HL-60/S4 treated with retinoic acid at 250 ng/mL for 4 days and 3 days (cell line): ENCODE data around the gene IL1RN.

ENCODE experiments used
- in situ Hi-C: fragments of 300-500 bp; cut with MboI; formaldehyde crosslinking; loops from 2 replicates; pipeline ENCODE4 v1.7.0; 2022; ENCODE audit warnings: low sequenced_read_pairs

The IL1RN gene

GRCh38 chr2:113127646-113128570 lies 510 bp downstream of the IL1RN start:
- in situ Hi-C loops: no loop called here

- in situ Hi-C loops: loop anchor here (10.0 kb wide), 1 partner anchor 255 kb away; no protein-coding TSS in a partner anchor
Observed at GRCh38 chr2:113129519-113130078, 2.2 kb downstream of the IL1RN start.

DNA sequence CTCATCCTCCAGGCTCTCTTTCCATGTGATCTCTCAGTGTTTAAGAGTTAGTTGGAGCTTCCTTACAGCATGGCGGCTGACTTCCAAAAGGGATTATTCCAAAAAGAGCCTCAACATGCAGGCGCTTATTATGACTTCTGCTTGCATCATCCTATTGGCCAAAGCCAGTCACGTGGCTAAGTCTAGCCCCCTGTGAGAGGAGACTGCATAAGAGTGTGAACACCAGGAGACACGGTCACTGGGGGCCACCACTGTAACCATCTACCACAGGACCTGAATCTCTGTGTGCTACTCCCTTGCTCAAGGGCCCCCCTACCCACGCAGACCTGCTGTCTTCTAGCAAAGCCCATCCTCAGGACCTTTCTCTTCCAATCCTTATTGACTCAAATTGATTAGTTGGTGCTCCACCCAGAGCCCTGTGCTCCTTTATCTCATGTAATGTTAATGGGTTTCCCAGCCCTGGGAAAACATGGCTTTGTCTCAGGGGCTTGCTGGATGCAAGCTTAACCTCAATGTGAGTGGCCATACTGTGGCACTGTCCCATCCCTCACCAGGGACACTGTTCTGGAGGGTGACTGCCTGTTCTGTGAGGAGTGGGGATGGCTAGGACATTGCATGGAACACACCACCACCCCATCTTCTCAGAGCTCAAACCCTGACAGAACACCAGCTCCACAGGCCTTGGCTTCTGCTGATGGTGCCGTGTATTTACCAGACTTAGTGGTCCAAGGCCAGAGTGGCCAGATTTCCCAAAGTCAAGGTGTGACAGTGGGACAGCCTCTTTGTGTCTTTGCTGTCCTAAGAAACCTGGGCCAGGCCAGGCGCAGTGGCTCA lies 4.2 kb downstream of the IL1RN start:
- in situ Hi-C loops: loop anchor here (10.0 kb wide), 1 partner anchor 253 kb away; no protein-coding TSS in a partner anchor

DNA sequence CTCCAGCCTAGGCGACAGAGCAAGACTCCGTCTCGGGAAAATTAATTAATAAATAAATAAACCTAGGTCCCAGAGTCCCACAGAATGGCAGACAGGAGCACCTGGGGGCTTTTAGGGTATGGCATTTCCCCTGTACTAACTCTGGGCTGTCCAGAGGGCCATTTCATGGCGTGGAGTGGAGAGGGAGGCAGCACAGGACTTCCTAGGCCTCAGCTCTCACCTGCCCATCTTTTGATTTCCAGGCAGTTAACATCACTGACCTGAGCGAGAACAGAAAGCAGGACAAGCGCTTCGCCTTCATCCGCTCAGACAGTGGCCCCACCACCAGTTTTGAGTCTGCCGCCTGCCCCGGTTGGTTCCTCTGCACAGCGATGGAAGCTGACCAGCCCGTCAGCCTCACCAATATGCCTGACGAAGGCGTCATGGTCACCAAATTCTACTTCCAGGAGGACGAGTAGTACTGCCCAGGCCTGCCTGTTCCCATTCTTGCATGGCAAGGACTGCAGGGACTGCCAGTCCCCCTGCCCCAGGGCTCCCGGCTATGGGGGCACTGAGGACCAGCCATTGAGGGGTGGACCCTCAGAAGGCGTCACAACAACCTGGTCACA lies 5.1 kb downstream of the IL1RN start:
- in situ Hi-C loops: loop anchor here (10.0 kb wide), 1 partner anchor 252 kb away; no protein-coding TSS in a partner anchor

- in situ Hi-C loops: loop anchor here (10.0 kb wide), 1 partner anchor 251 kb away; no protein-coding TSS in a partner anchor
Observed at GRCh38 chr2:113133704-113134598, 6.6 kb downstream of the IL1RN start.

DNA sequence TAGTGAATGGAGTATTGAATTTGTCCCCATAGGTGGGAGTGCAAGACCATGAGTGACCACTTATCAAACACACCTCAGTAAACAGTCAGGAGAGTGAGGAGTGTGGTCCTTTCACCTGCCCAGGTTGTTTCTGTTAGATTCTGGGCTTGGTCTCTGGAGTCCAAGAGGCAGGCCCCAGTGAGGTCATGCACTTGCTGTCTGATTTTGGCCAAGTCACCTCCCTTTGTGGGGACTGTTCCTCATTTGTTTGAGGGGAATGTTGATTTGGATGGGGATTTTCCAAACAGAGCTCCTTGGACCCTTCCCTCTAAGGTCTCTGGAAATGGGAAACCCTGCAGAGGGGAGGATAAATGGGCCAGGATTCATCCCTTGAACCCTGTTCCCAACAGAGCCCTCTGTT lies 7.3 kb downstream of the IL1RN start:
- in situ Hi-C loops: loop anchor here (10.0 kb wide), 1 partner anchor 250 kb away; no protein-coding TSS in a partner anchor

DNA sequence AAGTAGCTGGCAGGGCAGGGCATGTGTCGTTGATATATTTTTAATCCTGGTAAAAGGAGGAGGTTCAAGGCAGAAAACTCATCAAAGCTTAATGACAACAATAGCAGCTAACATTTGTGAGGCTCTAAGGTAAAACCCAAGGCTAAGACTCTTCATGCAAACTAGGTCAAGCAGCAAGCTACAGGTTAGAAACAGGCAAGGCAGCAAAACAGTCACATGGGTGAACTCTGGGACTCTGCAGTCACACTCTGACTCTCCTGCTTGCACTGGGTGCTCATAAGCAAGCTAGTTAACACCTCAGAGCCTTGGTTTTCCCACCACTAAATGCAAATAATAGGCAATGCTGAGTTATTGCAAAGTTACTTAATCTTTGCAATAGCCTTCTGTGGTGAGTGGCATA lies 7.9 kb downstream of the IL1RN start:
- in situ Hi-C loops: loop anchor here (10.0 kb wide), 1 partner anchor 249 kb away; no protein-coding TSS in a partner anchor

DNA sequence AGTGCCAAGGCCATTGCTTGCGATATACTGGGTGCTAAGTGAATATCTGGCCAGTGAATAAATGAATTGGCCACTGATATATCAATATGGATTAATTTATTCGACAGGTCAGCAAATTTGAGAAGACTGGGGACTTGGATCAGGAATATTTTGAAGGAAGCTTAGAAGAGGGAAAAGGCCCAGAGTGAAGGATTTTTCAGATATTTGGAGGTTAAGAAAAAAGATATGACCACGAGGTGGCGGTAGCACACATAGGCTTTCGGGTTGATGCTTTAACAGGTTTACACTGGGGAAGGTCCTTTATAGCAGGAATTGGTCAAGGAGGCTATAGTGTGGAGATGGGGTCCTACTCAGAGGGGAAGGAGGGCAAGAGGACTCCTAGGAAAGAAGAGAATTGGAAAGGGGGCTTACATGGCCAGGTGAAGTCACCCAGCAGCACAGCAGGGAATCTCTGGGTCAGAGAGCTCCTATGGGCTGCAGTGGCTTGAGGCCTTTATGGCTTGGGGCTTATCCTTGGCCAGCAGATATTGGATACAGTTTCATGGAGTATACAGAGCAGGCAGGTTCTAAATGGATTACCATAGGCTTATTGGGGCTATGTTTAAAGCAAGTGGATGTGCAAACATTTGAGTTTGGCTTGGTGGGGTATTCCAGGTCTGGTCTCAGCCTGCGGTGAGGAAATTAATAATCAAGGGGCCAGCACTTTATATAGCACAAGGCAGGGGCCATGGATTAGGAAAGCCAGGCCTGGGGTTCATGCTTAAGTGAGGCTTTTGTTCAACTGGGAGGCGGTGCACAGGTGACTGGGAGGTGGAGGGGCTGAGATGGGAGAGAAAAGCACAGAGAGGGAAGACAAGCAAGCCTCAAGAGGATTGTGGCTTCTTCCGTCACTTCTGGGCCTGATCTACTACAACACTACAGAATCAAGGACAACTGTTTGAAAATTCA lies 9.7 kb downstream of the IL1RN start:
- in situ Hi-C loops: loop anchor here (10.0 kb wide), 1 partner anchor 248 kb away; no protein-coding TSS in a partner anchor

DNA sequence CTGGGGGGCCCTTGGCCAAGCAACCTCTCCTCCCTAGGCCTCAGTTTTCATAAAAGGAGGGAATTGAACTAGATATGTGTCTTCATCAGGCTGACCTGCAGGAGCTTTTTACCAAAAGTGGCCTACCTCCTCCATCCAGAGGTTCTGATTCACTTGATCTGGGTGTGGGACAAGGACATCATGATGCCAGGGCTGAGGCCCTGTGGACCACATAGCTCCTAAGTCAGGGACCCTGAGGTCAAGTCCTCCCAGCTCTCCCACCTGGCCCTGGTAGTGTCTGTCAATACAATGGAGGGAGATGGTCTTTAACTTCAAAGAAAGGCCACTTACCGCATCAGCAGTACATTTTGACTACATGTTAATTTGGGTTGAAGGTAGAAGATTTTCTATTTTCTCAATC lies 10.4 kb downstream of the IL1RN start:
- in situ Hi-C loops: loop anchor here (10.0 kb wide), 1 partner anchor 247 kb away; no protein-coding TSS in a partner anchor

DNA sequence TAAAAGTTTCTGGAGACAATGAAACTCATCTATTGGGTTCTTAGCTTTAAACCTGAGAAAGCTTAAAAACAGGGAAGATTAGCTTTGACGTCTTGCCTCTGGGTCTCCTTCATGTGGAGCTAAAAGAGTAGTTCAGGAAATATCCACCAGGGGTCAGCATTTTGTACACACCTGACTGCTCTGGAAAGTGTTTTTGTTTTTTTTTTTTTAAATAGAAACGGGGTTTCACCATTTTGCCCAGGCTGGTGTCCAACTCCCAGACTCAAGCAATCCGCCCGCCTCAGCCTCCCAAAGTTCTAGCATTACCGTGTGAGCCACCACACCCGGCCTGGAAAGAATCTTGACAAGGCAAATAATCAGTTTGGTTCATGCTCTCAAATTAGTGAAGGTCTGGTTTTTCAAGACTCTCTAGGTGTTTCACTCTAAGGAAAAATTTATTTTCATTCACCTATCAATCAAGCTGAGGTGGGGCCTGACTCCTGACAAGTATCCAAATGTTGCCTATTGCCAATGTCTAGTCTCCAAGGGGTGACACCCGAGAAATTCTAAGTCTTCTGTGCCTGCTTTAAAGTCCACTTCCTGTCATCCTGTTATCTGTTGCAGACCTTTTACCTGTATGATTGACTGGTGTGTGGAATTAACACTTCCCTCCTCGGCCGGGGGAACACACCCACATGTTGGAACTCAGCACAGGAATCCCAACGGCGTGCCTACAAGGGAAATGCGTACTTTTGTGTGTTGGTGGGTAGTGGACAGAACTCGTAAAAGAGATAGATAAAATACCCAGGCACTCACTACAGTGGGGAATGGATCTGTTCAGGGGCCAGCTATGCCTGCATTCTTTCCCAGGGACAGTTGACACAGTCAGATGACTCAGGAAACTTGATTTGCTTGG lies 11.3 kb downstream of the IL1RN start:
- in situ Hi-C loops: loop anchor here (10.0 kb wide), 1 partner anchor 246 kb away; no protein-coding TSS in a partner anchor

DNA sequence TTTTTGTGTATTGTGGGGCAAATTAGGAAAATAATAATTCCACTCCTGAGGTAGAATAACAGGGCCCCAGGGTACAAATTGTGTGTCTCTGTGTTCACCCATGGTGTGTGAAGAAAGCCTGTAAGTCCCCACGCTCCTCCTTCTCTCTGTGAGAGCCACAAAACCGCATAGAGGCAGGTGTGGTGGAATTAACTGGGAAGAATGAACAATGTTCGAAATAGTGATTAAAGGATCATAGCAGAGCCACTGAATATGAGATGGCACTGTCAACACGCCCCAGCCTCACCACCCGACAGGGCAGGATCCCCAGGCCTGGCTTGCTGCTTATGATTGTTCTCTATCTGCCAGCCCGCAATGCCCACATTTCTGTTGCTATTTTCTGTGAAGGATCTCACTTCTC lies 14.1 kb downstream of the IL1RN start:
- in situ Hi-C loops: no loop called here

GRCh38 chr2:113142290-113142689 lies 14.9 kb downstream of the IL1RN start:
- in situ Hi-C loops: no loop called here

DNA sequence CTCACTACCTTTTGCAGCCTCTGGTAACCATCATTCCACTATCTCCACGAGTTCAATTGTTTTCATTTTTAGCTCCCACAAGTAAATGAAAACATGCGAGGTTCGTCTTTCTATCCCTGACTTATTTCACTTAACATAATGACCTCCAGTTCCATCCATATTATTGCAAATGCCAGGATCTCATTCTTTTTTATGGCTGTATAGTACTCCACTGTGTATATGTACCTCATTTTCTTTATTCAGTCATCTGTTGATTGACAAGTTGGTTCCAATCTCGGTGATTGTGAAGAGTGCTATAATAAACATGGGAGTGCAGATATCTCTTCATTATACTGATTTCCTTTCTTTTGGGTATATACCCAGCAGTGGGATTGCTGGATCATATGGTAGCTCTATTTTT lies 16.9 kb downstream of the IL1RN start:
- in situ Hi-C loops: no loop called here

- in situ Hi-C loops: no loop called here
Observed at GRCh38 chr2:113148606-113149552, 21.5 kb downstream of the IL1RN start.

DNA sequence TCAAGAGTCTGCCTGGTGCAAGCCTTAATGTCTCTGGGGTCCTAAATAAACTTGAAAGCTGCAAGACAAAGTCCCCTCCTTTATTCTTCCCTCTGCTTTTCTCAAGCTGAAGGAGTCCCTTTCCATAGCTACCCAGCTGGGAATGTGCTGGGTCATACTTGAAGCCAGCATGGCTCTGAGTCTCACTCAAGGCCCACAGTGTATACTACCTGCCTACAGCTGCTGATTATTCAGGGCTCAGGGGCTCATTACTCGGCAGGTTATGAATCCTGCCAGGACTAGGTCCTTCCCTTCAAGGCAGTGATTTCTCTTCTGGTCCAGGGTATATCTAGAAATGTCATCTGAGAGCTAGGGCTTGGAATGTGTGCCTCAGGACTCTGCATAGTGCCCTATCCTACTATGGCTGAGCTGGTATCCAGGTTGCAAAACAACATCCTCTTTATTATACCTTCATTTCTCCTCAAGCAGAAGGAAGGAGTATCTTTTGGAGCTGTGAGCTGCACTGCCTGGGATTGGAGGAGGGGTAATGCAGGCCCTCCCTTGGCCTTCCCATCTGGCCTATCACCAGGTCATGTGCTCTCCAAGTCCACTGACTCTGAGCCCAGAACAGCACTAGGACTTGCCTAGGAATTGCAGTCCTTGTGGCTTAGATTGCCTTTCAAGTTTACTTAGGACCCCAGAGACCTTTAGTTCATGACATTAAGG lies 22.3 kb downstream of the IL1RN start:
- in situ Hi-C loops: no loop called here

- in situ Hi-C loops: no loop called here
Observed at GRCh38 chr2:113150258-113150601, 22.8 kb downstream of the IL1RN start.
